ENCODE measurements around the gene DISC1.

DISC1 gene

DNA sequence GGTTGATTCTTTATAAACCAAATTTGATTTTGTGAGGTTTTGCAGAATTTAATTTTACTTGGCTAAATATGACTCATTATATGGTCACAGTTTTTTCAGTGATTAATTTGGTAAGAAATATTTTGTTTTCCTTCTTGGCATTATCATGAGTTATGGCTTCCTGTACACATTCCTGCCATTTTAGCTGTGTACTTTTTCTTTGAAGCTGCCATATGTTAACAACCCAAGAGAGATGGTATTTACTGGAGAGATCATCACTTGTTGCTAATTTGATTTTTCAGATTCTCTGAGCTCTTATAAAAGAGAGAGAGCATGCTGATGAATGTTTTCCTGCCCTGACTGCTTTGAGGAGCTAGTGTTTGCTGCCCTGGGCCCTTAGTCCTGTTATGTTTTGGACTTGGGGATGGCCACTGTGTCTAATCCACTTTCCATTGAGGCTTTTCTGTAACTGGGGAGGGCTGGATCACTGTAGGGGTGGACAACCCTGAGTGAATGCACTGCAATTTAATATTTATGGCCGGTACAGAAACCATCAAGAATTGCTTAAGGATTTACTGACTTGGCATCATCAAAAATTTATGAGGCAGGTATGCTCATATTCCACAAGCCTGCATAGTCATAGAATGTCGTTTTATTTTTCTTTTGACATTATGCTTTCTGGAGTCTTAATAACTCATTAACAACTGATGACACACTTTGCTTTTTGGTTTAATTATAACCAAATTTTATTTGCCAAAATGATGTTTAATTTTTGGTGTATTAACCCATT lies 200.9 kb downstream of the DISC1 start:
- DNase-seq, result no peak

DNA sequence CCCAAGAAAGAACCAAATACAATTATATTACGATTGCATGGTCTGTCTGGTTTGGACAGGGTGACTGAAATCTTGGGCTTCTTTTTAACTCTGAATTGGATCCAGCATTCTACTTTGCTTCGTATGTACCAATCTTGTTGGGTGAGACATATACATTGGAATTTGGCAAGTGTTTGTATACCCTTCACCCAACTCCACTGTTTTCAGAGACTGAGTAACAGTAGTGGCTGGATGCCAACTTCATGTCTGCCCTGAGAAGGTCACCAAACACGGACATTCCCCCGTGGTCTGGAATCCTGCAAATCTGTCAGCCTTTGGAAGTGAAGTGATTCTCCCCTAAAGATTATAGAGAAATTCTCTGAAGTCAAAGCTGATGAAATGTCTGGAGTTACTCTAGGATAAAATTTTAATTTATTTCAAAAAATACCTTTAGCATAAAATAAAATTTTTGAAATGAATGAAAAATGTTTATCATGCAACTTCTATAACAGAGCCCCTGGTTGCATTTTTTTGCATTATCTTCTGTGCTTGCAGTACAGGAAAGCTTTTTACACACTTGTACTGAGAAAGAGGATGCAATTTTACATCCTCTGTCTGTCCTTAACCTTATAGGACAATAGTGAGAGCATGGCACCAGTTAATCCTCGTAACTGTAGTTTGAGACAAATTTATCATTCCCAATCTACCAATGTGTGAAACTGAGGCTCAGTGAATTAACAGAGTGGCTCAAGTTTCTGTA lies 201.8 kb downstream of the DISC1 start:
- DNase-seq, result no peak

DNA sequence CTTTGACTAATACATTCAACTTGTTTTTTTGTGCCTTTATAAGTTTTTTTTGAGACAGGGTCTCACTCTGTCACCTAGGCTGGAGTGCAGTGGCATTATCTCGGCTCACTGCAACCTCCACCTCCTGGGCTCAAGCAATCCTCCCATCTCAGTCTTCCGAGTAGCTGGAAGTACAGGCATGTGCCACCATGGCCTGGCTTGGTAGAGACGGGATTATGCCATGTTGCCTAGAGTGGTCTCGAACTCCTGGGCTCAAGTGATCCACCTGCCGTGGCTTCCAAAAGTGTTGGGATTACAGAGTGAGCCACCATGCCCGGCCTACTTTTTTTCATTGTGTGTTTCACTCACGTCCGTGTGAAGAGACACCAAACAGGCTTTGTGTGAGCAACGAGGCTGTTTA lies 202.7 kb downstream of the DISC1 start:
- no peak for DNase-seq

DNA sequence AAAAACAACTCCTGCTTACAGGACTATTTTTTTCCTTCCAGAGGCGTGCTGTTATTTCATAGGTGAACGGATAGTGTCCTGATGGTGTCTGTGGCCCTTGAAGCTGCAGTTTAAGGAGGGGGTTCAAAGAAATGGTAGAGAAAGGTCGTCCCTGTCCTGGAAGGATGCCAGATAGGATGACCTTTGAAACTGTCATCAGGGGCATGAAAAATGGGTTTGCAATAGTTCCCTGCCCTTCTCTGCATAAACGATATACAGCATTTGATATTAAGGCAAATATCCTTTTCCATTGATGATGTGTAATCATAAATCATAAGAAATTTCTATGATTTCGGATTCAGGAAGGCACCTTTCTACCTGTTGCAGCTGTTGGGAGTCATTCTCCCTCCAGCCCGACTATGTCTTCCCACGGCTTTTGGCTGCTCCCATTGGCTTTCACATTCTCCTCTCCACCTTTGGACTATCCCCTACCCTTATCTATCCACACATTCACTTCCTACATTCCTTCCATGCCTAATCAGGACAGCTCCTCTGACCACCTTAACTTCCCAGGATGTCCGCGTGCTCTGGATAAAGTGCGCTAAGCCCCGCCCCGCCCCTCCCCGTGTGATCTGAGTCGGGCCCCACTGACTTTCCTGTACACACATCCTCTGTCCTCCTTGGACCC lies 209.8 kb downstream of the DISC1 start:
- DNase-seq, result no peak

DNA sequence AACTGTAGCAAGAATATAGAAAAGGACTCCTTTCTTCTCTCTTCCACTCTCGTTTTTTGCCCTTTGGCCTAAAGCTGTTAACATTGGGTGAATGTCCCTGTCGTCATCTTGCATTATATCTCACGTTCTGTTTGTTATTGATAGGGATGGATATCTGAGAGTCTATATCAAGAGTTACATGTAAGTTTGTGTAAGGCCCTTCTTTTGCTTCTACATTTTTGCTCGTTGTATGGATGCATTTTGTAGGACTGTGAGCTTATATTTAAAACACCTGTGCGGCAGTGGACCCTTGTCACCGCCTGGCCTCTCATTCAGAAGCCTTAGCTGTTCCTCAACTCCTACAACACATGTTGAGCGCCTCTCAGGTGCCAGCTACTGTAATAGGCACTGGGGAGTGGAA lies 211.9 kb downstream of the DISC1 start:
- DNase-seq, result no peak

DNA sequence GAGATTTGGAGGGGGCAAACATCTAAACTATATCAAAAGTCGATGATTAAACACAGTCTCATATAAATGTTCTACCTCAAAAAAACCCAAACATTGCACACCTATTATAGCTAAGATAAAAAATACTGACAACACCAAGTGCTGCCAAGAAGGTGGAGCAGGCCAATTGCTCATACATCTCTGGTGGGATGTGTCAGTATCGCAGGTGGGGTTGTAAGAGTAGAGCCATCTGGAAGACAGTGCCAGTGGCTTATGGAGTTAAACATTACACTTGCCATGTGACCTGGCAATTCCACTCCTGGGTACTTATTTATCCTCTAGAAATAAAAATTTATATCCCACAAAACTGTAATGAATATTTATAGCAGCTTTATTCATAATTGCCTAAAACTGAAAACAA lies 213.4 kb downstream of the DISC1 start:
- no peak for DNase-seq

DNA sequence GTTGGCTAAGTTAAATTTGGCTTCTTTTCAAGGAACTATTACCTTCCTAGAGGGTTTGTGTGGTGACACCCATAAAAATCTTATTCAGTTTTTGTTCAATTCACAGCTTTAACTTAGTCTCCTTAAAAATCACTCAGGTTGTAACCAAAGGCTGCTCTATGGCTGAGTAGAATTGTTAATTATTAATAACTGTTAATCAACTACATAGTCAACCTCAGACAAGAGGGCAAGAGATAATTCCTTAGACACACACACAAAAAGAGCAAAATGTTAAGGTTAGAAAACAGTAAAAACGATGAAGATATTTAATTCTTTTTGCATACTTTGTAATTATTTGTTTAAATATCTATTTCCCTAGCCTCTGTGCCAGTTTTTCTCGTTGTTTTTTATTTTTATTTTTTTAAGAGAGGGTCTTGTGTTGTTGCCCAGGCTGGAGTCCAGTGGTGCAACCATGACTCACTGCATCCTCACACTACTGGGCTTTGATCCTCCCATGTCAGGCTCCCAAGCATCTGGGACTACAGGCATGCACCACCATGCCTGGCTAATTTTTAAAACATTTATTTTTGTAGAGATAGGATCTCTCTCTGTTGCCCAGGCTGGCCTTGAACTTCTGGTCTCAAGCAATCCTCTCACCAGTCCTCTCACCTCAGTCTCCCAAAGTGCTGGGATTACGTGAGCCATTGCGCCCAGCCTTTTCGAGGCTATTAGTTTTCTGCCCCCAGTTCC lies 215.2 kb downstream of the DISC1 start:
- no peak for DNase-seq

DNA sequence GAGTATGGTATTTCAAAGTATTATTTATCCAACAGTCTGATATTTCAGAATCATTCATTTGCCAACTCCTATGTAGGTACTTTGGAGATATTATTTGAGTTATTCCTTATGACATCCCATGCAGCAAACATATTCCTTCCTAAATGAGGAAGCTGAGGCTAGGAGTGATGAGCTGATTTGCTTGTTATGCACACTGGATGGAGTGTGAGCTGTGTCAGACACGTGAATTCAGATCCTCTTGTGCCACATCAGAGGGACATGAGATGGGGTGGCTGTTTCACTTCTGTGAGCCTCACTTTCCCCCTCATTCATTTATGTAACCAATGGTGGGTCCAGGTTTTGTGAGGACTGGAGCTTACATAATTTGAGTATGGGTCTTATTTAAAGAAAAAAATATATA lies 215.9 kb downstream of the DISC1 start:
- no peak for DNase-seq

DNA sequence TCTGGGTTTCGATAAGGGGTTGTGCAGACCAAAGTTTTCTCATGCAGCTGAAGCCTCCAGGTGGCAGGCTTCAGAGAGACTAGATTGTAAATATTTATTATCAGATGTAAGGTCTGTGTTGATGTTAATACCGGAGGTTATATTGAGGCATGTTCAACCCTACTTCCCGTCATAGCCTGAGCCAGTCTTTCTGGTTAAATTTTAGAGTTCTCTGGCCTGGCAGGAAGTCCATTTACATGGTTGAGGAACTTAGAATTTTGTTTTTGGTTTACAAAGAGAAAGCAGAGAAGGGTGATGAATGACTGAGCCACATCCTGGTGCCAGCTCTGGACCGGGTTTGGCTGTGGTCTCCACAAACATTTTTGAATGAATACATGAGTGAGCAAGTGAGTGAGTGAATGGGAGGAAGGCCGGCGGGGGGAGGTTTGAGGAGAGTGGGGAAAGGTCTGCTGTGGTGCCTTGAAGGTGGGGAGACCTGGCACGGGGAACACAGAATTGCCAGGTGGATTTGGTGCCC lies 218.5 kb downstream of the DISC1 start:
- DNase-seq, result no peak

DNA sequence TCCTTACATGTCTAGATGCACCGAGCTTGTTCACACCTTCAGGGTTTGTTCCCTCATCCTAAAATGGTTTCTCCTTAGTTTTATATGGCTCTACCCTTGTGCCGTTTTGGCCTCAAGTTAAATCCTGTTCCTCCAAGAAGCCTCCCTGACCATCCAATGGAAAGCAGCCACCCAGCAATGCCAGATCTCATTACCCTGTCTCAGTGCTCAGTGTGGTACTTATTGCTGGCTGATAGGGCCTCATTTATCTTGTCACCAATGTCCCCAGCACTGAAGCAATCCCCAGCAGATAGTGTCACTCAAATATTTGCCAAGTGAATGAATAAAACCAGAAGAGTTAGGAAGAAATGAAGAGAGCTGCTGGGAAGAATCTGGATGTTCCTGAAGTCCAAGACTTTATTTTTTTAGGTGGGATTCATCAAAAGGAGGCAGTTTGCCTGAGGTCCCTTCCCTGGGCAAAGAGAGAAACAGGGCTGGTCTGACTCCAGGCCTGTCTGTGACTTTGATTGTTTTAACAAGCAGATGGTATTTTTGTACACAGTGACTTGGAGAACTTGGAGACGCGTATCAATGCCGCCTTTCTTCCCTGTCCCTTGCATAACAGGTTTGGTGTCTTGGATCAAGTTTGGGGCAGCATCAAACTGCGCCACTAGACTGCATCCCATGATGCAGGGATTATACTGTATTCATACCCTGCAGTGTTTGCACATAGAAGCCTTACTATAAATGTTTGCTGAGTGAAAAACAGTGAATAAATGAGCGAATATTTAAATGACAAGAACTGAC lies 221.2 kb downstream of the DISC1 start:
- DNase-seq, result no peak

DNA sequence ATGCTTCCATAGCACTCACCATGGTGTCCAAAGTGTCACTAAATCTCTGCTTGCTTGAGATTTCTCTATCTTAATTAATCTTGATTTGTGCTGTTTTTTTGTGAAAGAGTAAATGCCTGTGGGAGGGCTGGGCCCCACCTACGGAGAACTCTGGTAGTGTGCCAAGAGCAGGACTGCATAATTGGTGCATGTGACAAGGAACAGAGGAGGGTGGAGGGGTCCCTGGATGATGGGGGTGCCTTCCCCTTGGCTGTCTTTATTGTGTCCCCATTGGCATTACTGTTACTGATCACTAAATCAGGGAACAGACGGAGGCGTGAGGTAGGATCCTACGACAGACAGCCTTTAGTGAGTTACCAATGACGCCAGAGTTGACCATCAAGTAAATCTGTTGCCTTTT lies 223.4 kb downstream of the DISC1 start:
- no peak for DNase-seq

DNA sequence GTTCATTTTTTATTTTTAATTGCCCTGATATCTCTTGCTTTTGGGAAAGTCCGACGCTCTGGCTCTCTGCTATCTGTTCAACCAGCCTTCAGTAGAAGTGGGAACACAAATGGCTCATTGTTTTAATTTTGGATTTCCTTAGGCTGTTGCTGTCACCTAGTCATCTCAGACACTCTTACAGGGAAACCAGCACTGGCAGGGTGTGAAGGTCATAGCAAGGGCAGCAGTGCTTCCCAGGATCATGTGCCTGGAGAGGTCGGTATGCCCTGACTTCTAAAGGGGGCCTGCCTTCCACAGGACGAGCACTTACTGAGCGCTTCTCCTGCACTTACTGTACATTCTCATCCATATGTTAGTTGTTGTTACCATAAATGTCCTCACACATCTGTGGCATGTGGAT lies 224.2 kb downstream of the DISC1 start:
- DNase-seq, result no peak

DNA sequence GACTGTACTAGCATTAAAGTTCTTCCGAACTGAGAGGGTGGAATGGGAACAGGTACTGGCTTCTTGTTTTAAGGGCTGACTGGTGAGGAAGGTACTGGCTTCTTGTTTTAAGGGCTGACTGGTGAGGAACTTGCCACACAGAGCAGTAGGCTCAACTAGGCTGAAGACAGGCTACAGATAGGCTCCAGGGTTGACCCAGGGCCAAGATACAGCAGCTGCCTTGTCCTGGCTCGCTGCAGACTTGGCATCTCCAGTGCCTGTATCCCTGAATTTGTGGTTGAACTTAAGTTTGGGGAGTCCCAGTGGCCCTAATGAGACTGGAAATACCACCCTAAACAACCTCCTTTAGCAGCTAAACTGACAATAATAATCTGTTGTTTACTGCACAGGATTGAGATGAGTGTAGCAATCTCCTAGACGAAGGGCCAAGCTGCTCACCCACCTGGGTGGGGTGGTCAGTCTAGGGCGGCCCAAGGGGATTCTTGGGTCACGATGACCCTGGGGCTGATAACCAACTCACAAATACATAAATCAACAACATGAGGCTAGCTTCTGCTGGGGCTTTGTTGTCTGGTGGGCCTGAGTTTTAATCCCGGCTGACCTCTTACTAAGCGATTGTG lies 227.1 kb downstream of the DISC1 start:
- no peak for DNase-seq

DNA sequence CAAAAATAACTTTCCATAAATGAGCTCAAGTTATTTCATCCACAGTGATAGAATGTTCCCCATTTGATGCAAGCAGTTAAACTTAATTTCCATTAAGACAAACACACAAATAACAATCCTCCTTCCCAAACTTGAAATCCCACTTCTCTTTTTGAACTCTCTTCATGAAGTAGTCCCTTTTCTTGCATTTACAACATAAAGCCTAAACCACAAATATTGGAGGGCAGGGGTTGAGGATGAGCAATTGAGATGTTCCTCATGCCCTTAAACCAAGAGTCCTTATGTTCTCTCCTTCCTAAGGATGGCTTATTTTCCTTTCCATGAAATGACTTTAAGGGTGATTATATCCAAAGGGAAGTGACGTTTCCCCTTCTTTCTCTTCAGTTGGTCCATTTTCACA lies 228.8 kb downstream of the DISC1 start:
- DNase-seq, result no peak

DNA sequence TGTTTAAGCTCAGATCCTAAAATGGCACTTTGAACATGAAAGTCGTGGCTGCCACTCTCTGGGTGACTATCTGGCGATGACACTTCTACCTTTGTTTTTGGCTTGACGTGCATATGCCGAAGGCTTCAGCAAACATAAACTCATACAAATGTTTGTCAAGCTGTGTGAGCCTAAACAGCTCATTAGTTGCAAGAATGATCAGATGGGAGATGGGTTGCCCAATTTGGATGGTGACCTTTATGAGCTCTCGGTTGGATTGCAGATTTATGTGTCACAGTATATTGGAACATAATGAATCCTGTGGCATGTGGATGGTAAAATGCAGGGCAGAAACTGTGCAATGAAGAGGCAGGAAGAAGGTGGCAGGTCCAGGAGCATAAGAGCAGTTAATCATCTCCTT lies 229.3 kb downstream of the DISC1 start:
- DNase-seq, result no peak

DNA sequence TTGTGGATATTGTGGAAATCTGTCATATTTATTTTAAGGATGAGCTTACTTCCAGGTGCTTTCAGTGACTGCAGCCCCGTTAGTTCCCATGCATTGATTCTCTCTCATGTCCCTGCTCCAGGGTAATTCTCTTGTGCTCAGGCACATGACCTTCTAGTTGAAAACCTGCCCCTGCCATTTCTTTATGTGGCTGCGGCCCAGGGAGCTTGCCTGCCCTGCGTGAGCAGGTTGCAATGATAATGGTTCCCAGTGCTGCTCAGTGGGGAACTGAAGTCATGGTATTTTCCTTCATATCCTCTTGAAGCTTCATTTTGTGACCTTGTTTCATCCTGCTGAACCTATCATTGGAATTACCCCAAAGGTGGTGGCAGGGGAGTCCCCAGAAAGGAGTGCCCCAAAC lies 229.8 kb downstream of the DISC1 start:
- no peak for DNase-seq

DNA sequence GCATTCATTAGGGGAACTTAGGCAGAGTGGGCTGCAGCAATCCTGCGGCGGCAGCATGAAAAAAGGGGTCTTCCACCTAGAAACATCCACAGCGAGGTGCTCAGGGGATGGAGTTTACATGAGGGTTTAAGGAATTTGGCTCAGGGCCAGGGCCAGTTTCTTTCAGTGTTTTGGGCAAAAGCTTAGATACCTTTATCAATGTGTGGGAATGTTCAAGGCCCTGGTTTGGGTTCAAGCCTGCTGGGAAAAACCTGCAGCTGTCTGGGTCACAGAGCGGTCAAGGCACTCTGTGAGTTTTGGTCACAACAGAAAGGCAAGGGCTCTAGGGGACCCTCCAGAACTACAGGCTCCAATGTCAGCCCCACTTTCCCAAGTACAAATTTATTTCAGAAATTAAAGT lies 230.3 kb downstream of the DISC1 start:
- no peak for DNase-seq

DNA sequence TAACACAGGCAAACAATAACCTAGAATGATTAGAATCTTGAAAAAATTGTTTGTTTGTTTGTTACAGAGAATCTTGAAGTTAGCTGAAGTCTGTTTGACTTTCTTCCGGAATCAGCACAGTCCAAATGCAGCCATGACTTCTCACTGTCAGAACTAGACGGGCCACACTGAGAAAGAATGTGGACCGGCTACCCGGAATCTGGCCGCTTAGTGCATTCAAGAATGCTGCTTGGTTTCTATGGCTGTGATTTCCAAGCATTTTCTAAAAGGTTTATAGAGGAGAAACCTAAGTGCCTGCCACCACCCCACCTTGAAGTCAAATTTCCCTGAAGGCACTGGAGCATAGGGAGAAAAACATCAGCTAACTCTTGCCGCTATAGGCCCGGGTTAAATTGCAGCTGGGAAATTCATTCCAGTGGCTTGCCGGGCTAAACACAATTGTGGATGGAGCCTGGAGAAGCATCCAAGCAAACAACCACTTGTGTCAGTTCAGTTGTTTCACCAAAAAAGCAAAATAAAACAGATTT lies 231.1 kb downstream of the DISC1 start:
- no peak for DNase-seq

DNA sequence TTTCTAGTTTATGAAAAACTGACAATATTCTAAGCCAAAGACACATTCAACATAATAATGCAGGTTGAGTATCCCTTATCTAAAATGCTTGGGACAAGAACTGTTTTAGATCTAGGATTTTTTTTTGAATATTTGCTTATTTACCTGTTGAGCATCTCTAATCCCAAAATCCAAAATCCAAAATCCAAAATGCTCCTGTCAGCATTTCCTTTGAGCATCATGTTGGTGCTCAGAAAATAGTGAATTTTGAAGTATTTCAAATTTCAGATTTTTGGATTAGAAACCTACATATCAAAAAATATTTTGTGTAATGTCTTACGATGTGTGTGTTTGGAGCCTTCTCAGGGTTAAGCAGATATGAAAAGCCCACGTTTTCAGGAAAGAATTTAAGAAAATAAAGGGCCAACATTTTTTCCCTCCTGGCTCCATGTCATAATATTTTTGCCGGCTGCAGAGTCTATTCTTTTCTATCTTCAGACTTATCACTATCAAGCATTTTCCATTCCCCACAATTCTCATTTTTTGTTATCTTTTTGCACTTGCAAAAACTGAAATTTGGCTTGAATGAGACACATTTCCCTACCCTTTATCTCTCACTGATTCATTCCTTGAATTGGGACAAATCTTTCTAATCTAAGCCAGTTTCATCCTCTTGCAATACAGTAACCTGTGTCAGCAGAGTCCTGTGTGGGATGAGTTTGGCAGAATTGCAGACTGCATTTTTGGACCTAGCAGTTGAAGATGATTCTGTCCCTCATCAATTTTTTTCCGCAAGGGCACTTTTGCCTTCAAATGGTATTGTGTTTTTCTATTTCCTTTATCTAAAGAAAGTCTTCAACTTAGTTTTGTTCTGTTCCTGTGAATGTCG lies 233.9 kb downstream of the DISC1 start:
- DNase-seq, result no peak
